NCI-H2196 (cell line): ENCODE data around the gene ADD3.
"Not testable (repeated sequence)": the region's sequence is repeated elsewhere in the genome, so short reads cannot be mapped to it uniquely, and the experiment has no call there.

ENCODE experiments used
- DNase-seq: peaks from one replicate; lab custom pipeline; 2025; ENCODE audit not compliant: unreplicated experiment; lab: John Stamatoyannopoulos, UW

The ADD3 gene

GRCh38 chr10:110032801-110033700 lies 25.3 kb downstream of the ADD3 start:
- no peak for DNase-seq

DNA sequence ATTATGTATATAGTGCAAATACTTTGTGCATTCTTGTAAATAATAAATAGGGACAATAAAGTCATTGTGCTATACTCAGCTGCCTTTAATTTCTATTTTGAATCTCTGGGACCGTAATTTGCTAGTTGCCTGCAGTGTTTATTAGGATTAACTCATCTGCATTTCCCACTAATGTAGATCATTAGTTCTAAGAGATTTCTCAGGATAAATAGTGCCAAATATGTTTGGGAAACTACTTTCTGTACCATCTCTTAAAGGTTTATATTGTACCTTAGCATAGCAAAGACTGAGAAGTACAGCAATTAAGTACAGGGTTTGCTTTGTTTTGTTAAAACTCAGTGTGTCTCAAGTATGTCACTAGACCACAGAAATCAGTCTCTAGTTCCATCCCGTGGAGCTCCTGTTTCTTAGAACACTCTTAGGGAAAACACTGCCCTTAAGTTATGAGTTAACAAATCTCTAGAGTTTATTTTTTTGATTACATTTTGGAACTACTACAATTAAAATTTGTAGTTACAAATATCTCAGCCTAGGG lies 26.0 kb downstream of the ADD3 start:
- DNase-seq = no peak

DNA sequence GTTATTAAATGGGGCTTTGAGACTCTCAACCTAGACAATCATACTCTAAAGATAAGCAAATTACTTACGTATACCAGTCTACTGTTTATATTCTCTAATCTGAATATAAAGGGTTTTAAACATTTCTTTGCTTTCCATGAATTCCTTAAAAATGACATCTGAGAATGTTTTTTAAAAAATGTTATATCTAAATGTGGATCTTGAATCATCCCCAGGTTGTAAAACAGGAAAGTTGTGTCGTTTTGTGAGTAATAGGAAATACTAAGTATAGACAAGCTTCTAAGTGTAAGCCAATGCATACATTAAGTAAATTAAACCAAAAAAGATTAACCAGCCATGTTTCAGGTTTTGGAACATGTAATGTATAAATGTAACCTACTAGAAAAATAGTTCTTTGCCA lies 26.8 kb downstream of the ADD3 start:
- no peak for DNase-seq

DNA sequence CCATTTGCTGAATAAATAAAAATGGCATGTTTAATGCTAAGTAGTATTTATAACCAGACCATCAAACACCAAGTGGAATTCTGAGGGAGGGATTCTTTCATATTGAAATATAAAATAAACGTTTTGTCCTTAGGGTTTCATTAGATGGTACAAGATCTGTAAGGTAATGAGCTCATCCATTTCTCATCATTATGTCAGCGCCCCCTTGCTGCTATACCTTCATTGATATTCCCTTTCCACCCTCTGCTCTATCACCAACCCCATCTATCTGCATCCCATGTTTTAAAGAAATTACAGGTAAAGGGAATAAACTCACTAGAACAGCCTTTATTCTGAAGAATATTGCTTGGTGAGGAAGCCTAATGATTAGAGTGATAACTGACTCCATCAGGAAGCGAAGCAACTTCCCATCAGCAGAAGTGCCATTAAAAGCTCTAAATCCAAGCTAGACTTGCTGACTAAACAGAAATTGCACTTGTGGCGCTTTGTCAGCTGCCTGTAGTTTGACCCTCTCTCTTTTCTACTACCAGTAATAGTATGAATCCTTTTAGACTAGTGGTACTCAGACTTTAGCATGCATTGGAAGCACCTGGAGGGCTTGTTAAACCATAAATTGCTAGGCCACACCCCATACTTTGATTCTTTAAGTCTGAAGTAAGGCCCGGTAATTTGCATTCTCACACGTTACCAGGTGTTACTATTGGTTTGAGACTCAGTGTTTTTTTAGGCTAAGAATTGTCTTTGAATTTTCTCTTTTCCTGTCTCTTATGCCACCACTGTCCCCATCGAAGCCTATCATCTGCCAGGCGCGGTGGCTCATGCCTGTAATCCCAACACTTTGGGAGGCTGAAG lies 27.5 kb downstream of the ADD3 start:
- DNase-seq = no peak

DNA sequence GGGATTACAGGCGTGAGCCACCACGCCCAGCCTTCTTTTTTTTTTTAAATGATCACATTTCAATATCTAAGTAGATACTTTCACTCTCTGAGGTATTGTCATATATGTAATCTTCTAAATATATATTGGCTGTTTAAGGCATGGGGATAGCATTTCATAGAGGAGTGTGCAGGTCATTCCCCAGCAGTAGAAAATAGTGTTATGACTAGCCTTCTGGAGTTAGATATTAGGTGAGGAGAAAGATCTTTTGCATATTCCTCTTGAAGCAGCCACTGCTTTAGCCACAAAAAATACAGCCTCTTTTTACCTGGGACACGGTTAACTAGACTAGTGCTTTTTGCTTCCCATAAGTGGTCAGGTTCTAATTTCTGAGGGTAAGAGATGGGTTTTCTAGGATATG lies 28.9 kb downstream of the ADD3 start:
- no peak for DNase-seq

DNA sequence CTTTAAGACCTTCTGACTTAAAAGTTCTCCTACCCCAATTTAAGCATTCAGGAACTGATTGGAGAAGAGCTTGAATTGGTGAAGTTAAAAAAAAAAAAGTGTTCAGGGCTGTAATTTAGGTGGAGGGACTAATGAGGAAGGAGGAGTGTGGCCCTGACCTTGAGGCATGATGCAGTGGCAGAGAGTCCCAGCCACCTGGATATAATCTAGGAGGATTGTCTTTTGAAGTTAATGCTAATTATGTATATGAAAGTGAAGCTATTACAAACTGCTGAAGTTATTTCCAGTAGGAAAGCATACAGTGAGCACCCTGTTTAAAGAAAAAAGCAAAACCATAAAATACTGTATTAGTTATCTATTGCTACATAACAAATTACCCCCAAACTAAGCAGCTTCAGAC lies 31.5 kb downstream of the ADD3 start:
- no peak for DNase-seq

DNA sequence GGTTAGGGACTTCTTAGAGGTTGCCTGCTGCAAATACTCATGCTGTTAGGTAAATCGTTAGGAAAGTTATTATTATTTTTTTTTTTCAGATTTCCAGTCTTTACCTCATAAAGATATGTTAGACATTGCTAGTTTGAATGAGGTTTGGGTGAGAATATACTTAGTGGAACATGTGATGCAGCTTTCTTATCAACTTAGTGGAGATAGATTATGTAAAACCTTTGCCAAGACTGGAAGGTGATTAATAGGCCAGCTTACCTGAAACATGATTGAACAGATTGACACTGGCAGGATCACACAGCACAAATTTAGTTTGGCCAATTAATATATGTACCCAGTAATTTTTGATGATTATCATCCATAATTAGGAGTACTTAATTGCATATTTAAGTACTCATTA lies 32.3 kb downstream of the ADD3 start:
- DNase-seq = no peak

- DNase-seq = no peak
These were observed 33.1 kb downstream of the ADD3 start for GRCh38 chr10:110040767-110041478.

GRCh38 chr10:110041479-110041829 lies 33.7 kb downstream of the ADD3 start:
- no peak for DNase-seq

GRCh38 chr10:110042181-110042580 lies 34.4 kb downstream of the ADD3 start:
- DNase-seq = no peak

DNA sequence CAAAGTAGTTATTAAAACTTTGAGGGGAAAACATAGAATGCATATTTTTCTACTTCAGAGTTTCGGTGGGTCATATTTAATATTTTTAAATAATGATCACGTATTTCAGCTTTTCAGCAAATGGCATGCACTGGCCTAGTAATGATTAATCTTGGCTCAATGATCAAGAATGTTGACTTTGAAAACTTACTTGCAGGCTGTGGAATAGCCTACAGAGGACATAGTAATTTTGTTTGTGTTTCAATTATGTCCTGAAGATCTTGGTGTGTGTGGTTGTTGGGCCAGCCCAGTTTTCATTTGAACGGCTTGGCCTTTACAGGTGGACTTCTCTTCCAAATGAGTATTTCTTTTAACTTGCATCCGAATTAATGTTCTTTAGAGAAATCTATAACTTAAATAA lies 35.1 kb downstream of the ADD3 start:
- no peak for DNase-seq

DNA sequence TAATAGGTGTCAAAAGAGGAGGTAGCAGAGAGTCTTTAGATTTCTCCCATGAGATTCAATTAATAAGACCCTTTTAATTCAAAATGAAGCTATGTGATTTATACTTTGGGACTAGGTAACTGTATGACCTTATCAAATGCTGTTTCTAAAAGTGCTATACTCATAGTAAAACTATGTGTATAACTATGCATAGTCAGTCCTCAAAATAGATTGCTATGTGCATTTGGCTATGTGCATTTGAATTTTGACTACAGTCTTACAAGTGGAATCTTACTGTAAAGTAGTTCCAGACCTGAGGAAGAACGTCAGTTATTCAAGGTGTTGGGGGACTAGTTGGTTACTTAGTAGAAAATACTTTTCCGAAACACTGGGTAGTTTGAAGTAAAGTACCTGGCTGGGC lies 36.9 kb downstream of the ADD3 start:
- no peak for DNase-seq

GRCh38 chr10:110045772-110046171 lies 38.0 kb downstream of the ADD3 start:
- DNase-seq = no peak

DNA sequence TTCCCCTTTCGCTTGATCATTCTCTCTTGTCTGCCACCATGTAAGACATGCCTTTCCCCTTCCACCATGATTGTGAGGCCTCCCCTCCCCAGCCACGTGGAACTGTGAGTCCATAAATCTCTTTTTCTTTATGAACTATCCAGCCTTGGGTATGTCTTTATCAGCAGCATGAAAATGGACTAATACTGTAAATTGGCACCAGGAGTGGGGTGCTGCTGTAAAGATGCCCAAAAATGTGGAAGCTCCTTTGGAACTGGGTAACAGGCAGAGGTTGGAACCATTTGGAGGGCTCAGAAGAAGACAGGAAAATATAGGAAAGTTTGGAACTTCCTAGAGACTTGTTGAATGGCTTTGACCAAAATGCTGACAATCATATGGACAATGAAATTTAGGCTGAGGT lies 40.4 kb downstream of the ADD3 start:
- not testable (repeated sequence) for DNase-seq

DNA sequence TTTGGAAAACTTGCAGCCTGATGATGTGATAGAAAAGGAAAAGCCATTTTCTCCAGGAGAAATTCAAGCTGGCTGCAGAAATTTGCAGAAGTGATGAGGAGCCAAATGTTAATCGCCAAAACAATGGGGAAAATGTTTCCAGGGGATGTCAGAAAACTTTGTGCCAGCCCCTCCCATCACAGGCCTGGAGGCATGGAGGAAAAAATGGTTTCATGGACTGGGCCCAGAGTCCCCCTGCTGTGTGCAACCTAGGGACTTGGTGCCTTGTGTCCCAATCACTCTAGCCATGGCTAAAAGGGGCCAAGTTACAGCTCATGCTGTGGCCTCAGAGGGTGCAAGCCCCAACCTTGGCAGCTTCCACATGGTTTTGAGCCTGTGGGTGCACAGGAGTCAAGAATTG lies 41.0 kb downstream of the ADD3 start:
- DNase-seq = no peak

DNA sequence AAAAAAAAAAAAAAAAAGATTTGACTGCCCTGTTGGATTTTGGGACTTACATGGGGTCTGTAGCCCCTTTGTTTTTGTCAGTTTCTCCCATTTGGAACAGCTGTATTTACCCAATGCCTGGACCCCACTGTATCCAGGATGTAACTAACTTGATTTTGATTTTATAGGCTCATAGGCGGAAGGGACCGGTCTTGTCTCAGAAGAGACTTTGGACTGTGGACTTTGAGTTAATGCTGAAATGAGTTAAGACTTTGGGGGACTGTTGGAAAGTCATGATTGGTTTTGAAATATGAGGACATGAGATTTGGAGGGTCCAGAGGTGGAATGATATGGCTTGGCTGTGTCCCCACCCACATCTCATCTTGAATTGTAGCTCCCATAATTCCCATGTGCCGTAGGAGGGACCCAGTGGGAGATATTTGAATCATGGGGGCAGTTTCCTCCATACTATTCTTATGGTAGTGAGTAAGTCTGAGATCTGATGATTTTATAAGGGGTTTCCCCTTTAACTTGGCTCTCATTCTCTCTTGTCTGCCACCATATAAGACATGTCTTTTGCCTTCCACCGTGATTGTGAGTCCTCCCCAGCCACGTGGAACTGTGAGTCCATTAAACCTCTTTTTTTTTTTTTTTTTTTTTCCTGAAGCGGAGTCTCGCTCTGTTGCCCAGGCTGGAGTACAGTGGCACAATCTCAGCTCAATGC lies 42.3 kb downstream of the ADD3 start:
- DNase-seq = not testable (repeated sequence)

DNA sequence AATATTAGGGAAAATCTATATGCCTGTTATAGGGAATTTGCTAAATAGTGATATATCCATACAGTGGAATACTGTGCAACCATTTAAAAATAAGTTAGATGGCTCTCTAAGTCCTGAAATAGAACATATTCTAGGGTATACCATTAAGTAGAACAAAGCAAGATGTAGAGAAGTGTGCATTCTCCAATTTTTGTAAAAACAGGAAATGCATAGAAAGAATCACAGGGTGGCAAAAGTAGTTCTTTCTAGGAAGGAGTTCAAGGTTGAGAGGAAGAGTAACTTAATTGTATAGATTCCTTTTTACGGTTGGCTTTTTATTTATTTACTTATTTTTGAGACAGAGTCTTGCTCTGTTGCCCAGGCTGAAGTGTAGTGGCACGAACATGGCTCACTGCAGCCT lies 43.7 kb downstream of the ADD3 start:
- no peak for DNase-seq

DNA sequence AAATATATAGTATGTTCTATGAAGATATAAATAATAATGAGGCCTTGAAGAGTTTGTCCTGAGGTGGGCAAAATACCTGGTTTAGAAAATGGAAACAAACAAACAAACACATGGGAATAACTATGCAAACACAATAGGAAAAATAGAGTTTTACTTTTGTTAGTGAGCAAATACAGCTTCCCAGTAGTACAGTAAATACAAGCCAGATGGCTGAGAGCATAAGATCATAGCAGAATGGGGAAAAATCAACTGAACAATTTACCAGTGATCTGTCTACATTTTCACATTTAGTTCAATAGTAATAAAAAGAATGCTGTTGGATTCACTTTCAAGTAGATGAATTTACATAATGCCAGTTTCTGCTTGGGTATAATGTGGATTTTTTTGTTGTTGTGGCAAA lies 45.1 kb downstream of the ADD3 start:
- no peak for DNase-seq

DNA sequence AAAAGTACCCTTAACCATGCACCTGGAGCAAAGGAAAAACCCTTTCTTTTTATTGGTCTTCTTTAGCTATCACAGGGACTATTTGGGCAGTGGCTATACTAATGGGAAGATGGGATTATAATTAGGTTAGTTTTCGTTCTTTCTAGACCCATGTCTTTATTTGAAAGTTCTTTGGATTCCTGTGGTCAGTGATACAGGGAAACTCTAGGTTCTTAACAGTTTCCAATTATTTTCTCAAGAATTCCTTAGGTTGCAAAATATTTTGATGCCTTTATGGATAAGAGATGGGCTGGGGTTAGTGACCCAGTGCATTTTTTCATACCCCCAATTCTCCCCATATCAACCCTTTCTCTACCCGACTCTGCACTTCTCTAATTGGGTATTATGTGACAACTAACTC lies 49.0 kb downstream of the ADD3 start:
- DNase-seq = no peak

- no peak for DNase-seq
These were observed 49.7 kb downstream of the ADD3 start for GRCh38 chr10:110057456-110057855.

DNA sequence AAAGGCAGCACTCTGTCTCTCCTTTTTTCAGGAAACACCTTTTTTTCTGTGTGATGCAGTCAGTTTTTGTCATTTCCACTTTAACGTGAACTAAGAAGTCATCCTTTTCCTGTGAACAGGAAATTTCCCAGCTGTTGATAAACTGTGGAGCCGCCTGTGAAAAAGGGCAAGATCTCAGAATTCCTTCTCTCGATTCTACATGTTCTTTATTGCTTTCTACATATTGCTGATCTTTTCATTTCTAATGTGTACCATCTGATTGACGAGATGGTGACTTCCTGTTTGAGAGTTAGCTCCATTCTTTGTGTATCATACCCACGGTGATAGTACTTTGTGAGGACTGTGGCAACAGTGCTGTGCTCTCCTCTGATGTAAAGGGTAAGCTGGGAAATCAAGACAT lies 50.4 kb downstream of the ADD3 start:
- no peak for DNase-seq
